GM21360 (cell line): ENCODE data around the gene PIK3CA.
A peak's percentile ranks its signal among the peaks of the same experiment; 100 is the strongest.
"Not testable (repeated sequence)": the region's sequence is repeated elsewhere in the genome, so short reads cannot be mapped to it uniquely, and the experiment has no call there.

Experiments
- ATAC-seq: cut with Tn5 transposase; IDR thresholded peaks from one replicate; pipeline ENCODE4 v1.9.1; 2021; ENCODE audit warnings: mild to moderate bottlenecking, moderate library complexity; ENCODE audit not compliant: unreplicated experiment

Gene PIK3CA

GRCh38 chr3:179147873-179148615 lies at the start of gene PIK3CA:
TSS of gene PIK3CA (plus strand) at chr3:179148357. CDS start at chr3:179198826, 50,469 bp downstream.
- ATAC-seq: peak; percentile 67

GRCh38 chr3:179098388-179099077 lies 49.6 kb upstream of the PIK3CA start:
- ATAC-seq: no peak

GRCh38 chr3:179100652-179101051 lies 47.5 kb upstream of the PIK3CA start:
- no peak for ATAC-seq

- ATAC-seq: no peak
These were observed 42.3 kb upstream of the PIK3CA start for GRCh38 chr3:179105881-179106280.

- ATAC-seq: no peak
These were observed 40.5 kb upstream of the PIK3CA start for GRCh38 chr3:179107617-179108016.

GRCh38 chr3:179108086-179108485 lies 40.1 kb upstream of the PIK3CA start:
- no peak for ATAC-seq

GRCh38 chr3:179113903-179114302 lies 34.3 kb upstream of the PIK3CA start:
- ATAC-seq: no peak

GRCh38 chr3:179115444-179115843 lies 32.7 kb upstream of the PIK3CA start:
- not testable (repeated sequence) for ATAC-seq

GRCh38 chr3:179116816-179117215 lies 31.3 kb upstream of the PIK3CA start:
- ATAC-seq: no peak

- not testable (repeated sequence) for ATAC-seq
These were observed 15.8 kb upstream of the PIK3CA start for GRCh38 chr3:179132191-179132890.

- ATAC-seq: no peak
These were observed 14.6 kb upstream of the PIK3CA start for GRCh38 chr3:179133575-179133974.

GRCh38 chr3:179136195-179136594 lies 12.0 kb upstream of the PIK3CA start:
- ATAC-seq: no peak

- no peak for ATAC-seq
These were observed 6.3 kb upstream of the PIK3CA start for GRCh38 chr3:179141890-179142289.

- ATAC-seq: peak; percentile 22
These were observed 1.1 kb upstream of the PIK3CA start for GRCh38 chr3:179146911-179147513.

GRCh38 chr3:179147514-179147872 lies 664 bp upstream of the PIK3CA start:
- ATAC-seq: peak; percentile 27

- peak; percentile 15 for ATAC-seq
These were observed 654 bp downstream of the PIK3CA start for GRCh38 chr3:179148616-179149405.

- ATAC-seq: no peak
These were observed 1.3 kb downstream of the PIK3CA start for GRCh38 chr3:179149406-179149867.

- no peak for ATAC-seq
These were observed 1.8 kb downstream of the PIK3CA start for GRCh38 chr3:179149951-179150350.

GRCh38 chr3:179150610-179151009 lies 2.5 kb downstream of the PIK3CA start:
- no peak for ATAC-seq

GRCh38 chr3:179151474-179151873 lies 3.3 kb downstream of the PIK3CA start:
- no peak for ATAC-seq
